HG02610 (cell line): ENCODE measurements around the gene TTLL11.

Source experiments
- ATAC-seq: cut with Tn5 transposase; IDR thresholded peaks from one replicate; pipeline ENCODE4 v1.9.1; 2021; ENCODE audit warnings: mild to moderate bottlenecking, moderate library complexity; ENCODE audit not compliant: unreplicated experiment

TTLL11 gene

GRCh38 chr9:121839726-121840500, 253.2 kb downstream of the TTLL11 start:
- peak; percentile 89 for ATAC-seq

DNA sequence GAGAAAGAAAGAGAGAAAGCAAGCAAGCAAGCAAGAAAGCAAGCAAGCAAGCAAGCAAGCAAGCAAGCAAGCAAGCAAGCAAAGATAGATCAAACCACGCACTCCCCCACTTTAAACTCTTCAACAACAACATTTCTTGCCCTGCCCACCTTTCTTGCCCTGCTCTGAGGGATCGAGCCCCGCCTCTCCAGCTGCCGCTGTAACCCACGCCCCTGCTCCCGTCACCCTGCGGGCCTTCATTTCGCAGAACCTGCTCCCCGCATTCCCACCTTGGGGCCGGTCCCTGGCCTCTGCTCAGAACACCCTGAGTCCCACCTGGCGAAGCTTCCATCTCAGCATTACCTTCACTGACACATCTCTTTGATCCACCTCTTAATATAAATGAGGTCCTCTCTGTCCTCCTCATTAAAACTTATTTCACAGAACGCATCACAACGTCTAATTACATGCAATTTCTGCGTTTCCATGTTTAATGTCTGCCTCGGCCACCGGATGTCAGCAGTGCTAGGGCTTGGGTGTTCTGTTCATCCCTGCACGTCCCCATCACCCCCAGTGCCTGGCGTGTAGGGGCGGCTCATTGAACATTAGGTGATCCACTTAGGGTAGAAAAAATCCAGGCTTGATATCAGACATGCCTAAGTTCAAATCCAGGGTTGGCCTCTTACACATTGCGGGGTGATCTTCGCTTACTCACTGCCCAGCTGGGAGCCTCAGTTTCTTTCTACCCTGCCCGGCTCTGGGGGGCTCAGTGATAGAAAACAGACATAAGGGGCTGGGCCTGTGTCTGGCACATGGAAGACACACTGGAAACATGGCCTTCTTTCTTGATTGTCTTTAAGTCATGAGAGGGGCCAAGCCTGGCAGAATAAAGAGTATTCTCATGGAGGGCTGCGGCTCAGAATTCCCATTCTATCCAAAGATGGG, 254.1 kb downstream of the TTLL11 start:
- ATAC-seq = no peak

DNA sequence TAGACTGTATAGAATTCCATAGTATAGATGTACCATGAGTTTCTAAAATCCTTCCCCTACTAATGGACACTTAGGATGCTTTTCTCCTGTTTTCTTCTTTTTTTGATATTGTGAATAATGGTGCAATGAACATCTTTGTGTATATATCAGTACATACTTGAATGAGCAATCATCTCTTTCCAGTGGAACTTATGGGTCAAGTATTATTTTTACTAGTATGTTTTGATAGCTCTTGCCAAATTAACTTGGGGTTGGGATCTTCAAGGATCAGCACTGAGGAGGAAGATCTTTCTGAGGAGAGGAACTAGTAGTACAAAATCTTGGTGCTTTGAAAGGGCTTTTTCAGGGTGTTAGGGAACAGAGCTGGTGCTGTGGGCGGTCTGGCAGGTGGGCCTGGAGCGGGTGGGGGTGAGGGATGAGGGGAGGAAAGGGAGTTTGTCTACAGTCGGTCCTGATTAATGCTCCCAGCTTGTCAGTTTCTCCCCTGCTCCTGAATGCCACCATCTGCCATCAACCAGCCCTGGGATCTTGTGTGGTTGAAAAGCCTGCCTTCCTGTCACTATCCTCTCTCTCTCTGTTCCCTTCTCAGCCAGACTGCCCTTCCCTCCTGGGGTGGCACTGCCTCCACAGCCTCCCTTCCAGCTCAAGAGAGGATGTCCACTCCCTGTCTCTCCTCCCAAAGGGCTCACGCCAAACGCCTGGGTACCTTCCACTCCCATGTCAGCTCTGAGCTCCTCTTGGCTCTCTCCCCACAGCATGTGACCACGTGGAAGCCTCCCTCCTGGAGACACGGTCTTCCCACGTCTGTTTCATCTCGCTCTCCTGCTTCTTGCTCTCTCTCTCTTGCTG, 255.8 kb downstream of the TTLL11 start:
- ATAC-seq = no peak

DNA sequence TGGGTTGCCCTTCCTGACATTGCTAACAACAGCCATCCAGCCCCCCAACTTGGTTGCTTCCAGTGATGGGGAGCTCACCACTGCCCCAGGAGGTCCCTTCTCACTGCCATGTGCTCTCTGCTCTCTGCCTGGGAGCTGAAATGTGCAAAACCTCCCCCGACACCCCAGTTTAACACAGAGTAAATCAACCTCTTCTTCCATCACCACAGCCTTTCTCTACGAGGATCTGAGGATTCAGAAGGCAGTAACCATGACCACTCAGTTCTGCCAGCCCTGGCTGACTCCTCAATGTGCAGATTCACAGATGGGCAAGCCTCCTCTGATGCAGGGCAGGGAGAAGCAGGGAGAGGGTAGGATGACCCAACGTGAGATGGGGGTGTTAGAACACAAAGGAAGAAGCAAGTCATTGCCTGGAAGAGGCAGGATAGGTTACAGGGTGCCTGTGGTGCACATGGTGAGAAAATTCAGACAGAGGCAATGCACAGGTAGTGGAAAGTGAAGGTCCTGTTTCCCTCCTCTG, 256.7 kb downstream of the TTLL11 start:
- ATAC-seq = no peak

- no peak for ATAC-seq
These were observed 257.3 kb downstream of the TTLL11 start for GRCh38 chr9:121835587-121836365.

DNA sequence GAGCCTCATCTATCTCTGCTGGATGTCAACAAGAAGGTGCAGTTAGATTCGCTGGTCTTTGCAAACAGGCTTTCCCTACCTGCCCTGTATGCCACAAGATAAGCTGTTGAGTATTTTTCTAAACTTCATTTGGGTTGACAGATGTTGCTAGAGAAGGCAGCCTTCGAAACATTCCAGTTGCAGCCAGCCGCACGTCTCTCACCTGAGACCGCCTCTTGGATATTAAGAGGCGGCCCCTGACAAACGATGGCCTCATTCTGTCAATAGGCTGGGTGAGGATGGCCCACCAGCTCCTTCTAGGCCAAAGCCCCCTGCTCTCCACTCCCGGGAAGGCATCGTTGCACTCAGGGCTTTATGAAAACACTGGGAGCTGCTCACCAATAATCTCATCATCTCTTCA, 260.0 kb downstream of the TTLL11 start:
- no peak for ATAC-seq

GRCh38 chr9:121831869-121832268, 261.2 kb downstream of the TTLL11 start:
- no peak for ATAC-seq

- no peak for ATAC-seq
These were observed 262.5 kb downstream of the TTLL11 start for GRCh38 chr9:121830441-121831140.

DNA sequence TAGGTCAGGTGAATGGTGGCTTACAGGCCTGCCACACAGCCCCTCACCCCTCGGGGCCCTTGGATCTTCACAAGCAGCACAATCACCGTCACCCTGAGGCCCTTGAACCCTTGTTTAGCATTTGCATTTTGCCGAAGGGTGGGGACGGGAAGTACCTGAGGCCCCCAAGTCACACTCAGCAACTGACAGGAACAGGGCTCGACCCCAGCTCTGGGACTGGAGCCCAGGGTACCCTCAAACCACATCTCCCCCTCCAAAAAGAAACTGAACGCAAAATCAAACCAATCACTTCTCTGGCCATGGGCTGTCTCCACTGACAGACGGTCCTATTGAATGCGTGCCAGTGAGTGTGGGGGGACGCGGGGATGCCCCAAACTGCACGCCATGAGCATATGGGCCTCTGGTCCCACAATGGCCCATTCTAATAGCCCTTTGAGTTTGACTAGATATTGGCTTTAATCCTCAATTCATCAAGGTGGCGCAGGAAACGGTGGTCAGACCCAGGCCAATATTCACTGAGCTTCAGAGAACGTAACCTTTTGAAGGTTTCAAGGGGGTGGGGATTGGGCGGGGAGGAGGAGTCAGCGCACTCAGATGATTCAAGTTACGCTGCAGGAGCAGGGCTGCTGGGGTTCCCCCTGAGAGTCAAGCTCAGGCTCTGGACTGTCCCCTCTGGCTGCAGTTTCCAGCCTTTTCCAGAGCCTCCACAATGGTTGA, 265.7 kb downstream of the TTLL11 start:
- ATAC-seq = no peak

DNA sequence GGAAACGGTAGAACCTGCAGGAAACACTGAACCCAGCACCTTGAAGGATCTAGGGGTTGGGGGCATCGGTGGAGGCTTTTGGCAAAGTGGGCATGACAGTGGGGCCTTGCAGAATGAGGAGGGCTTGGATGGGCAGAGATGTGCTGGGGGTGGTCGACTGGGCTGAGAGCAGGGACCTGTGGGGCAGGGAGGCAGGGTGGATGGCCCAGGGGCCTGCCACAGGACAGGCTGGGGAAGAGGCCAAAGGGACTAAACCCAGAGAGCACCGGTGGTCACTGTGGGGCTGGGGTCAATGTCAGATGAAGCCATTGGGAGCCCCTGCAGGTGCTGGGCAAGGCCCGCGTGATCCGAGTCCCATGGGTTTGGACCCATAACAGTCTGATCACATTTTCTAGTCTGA, 266.4 kb downstream of the TTLL11 start:
- ATAC-seq = no peak

DNA sequence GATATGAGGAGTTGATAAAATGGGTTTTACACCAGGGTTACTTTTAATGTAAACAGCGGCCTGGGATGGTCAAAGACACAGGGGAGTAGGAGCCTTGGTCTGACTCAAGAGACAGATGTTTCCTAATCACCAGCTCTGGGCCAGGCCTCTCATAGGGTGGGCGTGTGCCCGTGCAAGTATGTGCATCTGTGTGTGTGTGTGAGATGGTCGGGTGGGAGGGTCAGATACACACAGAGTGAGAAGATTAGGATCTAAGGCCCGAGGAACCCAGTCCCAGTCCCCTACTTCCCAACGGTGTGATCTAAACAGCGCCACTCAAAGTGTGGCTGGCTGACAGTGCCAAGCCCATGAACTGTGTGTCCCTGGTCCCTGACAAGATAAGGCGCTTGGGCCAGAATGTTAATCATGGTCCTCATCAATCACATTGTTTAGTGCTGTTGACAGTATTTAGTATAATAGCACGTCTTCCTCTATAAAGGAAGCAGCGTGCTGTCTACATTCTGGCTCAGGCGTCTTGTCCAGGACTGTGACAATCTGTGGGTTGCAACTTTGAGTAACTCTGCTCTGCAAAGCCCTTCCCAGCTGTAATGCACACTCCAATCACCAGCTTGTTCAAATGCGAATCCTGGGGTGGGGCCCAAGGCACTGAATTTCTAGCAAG, 267.9 kb downstream of the TTLL11 start:
- no peak for ATAC-seq

DNA sequence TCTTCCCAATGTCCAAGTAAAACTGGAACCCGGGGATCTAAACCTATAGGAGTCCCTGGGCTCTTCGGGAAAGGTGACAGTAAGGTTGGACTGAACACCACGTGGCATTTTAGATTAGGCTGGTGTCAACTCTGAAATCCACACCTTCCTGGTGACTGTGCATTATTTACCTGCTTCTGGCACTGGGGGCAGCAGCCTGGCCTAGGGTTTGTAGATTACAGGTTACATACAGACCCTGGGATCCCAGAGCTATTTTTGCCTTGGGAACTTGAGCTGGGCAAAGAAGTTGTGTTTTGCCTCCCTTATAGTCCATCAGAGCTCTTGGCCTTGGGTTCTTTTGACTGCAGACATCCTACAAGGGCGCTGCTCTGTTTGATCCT, 268.5 kb downstream of the TTLL11 start:
- no peak for ATAC-seq

DNA sequence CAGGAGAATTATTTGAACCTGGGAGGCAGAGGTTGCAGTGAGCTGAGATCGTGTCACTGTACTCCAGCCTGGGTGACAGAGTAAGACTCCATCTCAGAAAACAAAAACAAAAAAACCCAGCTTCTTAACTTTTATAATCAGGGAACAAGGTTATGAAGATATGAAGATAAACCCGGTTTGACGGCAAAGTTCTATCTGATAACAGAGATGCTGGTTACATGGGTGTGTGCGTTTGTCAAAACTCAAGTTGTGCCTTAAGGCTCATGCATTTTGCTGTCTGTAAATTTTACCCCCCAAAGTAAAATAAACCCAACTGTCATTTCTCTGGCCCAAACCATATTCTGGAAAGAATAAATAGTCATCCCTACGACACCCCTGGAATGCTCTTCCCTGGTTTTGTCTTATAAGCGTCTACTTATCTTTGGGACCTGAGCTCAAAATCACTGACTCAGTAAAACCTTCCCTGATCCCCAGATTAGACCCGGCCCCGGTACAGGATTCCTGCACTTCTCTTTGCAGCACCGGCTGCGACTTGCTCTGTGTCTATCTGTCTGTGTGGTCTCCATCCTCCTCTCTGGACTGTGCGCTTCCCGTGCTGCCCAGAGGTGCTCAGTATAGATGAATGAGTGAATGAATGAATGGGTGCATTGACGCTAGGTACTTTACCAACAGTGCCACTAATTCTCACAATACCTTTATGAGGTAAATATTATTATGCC, 269.5 kb downstream of the TTLL11 start:
- no peak for ATAC-seq

- ATAC-seq = no peak
These were observed 270.7 kb downstream of the TTLL11 start for GRCh38 chr9:121822093-121823085.

DNA sequence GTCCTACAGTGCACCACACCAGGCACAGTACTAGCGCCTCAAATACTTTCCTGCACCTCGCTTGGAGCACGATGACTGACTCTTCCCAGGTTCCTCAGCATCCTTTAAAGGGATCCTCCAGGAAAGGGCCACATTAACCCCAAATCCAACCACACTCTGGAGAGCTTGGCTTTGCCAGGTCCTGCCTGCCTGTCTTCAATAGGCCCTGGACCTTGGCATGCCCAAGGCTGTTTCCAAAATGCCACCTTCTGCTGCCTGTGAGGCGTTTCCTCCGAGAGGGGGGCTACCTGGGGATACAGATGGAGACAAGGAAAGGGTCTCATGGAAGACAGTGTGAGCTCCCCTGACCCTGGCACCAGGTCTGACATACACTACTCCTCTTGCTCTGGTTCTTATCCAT, 271.8 kb downstream of the TTLL11 start:
- ATAC-seq = no peak

DNA sequence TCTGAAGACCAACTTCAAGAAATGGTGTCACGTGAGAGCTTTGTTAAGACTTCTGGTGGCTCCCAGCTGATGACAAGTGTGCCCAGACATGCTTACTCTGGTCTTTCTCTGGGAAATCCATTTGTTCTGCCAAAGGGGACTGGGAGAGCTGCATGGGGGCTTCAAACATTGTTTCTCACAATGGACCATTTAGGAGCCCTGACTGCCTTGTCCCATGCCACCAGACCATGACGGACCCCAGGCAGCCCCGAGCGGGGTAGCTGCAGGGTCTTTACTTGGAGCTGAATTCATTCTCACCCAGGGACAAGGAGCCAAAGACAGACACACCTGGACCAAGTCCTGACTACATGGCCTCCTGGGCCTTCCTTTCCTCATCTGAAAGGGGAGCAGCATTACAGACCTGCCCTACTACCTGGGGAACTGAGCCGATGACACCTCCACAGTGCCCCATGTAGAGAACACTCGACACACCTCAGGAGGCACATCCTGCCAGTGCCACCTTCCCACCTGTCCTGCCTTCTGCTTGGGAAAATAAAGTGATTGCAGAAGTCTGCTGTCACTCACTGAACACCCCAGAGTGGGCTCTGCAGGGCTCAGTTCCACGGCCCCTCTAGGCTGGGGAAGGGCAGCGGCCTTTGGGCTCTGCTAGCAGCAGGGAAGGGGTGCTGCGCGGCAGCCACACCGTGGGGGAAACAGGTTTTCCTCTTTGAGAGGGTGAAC, 272.7 kb downstream of the TTLL11 start:
- no peak for ATAC-seq
